Suprapubic skin (tissue), 4 donors: ENCODE results near the gene GALNT7. TPM values are rescaled to one million over a fixed set of nuclear protein-coding genes. Genes with fewer than 3 reads are reported as not detected.

Experiments
- DNase-seq, 2 donors: peaks; one replicate each; pipeline ENCODE4 v3.0.0-alpha.2; 2019; ENCODE audit warnings: low spot score in 2 of 2
- H3K27ac ChIP-seq: fragments of 200-600 bp; sonication (generic); one replicate; pipeline ENCODE4 v1.5.1; 2019
- H3K27me3 ChIP-seq: fragments of 200-600 bp; sonication (generic); one replicate; pipeline ENCODE4 v1.5.1; 2019
- H3K36me3 ChIP-seq: fragments of 200-600 bp; sonication (generic); one replicate; pipeline ENCODE4 v1.5.1; 2019
- H3K4me1 ChIP-seq: fragments of 200-600 bp; sonication (generic); one replicate; pipeline ENCODE4 v1.5.1; 2019
- H3K4me3 ChIP-seq: fragments of 200-600 bp; sonication (generic); one replicate; pipeline ENCODE4 v1.5.1; 2019; ENCODE audit warnings: mild to moderate bottlenecking
- H3K9me3 ChIP-seq: fragments of 200-600 bp; sonication (generic); one replicate; pipeline ENCODE4 v1.5.1; 2019
- EP300 ChIP-seq: sonication (generic); formaldehyde crosslinking; IDR thresholded peaks from one replicate; pipeline ENCODE4 v1.6.1; 2017; ENCODE audit warnings: antibody characterized with exemption
- POLR2A ChIP-seq, 2 donors: fragments of 450-650 bp; IDR thresholded peaks; one replicate each; pipeline ENCODE4 v1.6.1; 2017; ENCODE audit warnings: antibody characterized with exemption in 2 of 2, mild to moderate bottlenecking in 2 of 2, moderate library complexity in 2 of 2
- POLR2AphosphoS5 ChIP-seq, 3 donors: sonication (generic); formaldehyde crosslinking; IDR thresholded peaks; one replicate each; pipeline ENCODE4 v1.6.1; 2017; ENCODE audit warnings: antibody characterized with exemption in 3 of 3
- WGBS: methylation state at CpG from one replicate; pipeline ENCODE4 v1.1.5; 2018; 5-methylcytosine and 5-hydroxymethylcytosine counted together
- total RNA-seq, 4 donors: library from RNA; depleted of rRNA; stranded (reverse); fragments of >200 nt; gene quantifications; one replicate each; pipeline ENCODE4 v1.1.0, GENCODE V29; 2016
- TF ChIP-seq, protein P1 (sequence below), 2 donors: fragments of 200-600 bp in 1 of 2; fragments of 450-650 bp in 1 of 2; sonication (generic) in 1 of 2; IDR thresholded peaks; one replicate each; pipeline ENCODE4 v1.5.1; 2016 to 2019; ENCODE audit warnings: antibody characterized with exemption in 2 of 2, mild to moderate bottlenecking in 1 of 2, moderate library complexity in 1 of 2

The GALNT7 gene
- total RNA-seq, 4 donors from 2014 or later: 7.9 to 13.4 (median 9.5) TPM

DNA sequence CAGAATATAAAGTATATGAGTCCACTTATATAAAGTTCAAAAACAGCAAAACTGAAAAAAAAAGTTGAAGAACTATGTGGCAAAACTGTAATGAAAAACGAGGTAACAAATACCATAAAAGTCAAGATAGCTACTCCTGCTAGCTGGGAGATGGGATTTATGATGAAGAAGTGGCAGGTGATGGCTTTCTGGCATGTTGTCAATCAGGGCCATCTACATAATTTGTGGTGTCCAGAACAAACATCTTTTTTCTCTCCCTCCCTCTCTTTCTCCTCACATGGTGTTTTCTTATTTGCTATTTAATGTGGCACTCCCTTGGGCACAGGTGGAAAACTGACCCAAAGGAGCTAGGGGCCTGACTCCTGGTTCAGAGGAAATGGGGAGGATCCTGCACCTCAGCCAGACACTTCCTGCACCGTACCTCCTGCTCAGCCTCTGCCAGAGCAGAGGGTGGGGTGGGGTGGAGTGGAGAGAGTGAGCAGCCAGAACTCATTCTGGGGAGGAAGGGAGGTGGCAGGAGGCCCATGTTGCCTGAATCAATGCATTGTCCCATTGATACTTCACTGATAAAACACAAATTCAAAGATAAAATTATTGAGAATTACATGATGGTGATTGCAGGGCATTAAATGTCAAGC, 196.9 kb downstream of the GALNT7 start:
- no peak overlapping the region for H3K4me3 ChIP-seq
- no peak for TF ChIP-seq POLR2AphosphoS5 (IDR thresholded peaks at IDR 0.05)
- H3K36me3 ChIP-seq: no peaks in the 10 kb centered on the region
- peaks cover 5% of the 10 kb centered on the region for H3K4me1 ChIP-seq
- H3K9me3 ChIP-seq: no peaks in the 10 kb centered on the region
- H3K27ac ChIP-seq: no peak overlapping the region
- H3K27me3 ChIP-seq: no peaks in the 10 kb centered on the region
- WGBS: 28% methylated on average over 2 of the region's 2 CpGs
- DNase-seq: no peak

DNA sequence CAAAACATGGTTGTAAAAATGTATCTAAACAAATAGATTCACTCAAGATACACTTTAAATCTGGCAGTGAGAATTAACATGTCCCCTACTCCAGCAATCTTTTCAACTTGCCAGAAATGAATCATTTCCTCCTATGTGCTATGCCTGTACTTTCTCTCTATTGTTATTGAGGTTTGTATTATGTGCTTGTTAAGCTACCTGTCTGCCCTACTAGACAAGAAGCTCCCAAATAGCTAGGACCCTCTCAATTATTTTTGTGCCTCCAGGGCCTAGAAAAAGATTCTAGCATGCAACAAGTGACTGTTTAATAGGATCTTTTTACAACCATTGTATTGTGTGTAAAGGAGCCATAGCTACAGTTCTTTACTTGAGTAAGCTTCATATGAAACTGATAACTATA, 198.7 kb downstream of the GALNT7 start:
- Histone ChIP-seq H3K36me3 (no peaks in the 10 kb centered on the region), H3K4me1 (peaks cover 7% of the 10 kb centered on the region), H3K27me3 (no peaks in the 10 kb centered on the region), H3K4me3 (no peak overlapping the region), H3K9me3 (no peaks in the 10 kb centered on the region), H3K27ac (no peak overlapping the region)
- DNase-seq: no peak
- TF ChIP-seq POLR2AphosphoS5 (IDR thresholded peaks at IDR 0.05) (no peak), EP300 (no peak), POLR2A (IDR thresholded peaks at IDR 0.05) (no peak)
- TF ChIP-seq, protein P1, sequence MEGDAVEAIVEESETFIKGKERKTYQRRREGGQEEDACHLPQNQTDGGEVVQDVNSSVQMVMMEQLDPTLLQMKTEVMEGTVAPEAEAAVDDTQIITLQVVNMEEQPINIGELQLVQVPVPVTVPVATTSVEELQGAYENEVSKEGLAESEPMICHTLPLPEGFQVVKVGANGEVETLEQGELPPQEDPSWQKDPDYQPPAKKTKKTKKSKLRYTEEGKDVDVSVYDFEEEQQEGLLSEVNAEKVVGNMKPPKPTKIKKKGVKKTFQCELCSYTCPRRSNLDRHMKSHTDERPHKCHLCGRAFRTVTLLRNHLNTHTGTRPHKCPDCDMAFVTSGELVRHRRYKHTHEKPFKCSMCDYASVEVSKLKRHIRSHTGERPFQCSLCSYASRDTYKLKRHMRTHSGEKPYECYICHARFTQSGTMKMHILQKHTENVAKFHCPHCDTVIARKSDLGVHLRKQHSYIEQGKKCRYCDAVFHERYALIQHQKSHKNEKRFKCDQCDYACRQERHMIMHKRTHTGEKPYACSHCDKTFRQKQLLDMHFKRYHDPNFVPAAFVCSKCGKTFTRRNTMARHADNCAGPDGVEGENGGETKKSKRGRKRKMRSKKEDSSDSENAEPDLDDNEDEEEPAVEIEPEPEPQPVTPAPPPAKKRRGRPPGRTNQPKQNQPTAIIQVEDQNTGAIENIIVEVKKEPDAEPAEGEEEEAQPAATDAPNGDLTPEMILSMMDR (IDR thresholded peaks at IDR 0.05): no peak

DNA sequence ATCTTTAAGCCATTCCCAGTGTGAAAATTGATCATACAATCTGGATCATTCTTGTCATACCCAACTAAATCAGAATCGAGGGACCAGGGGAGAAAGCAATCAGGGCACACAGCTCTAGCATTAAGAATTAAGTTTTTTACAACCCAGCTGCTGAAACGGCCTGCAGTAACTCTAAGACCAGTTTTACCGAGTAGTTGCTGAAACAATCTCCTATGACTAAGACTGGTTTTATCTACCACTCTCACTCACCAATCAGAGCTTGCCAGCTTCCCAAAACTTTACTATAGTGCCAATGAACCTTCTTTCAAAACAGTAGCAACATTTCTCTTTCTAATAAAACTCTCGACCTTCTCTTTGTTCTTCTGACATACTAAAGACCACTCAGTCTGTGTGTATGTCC, 199.3 kb downstream of the GALNT7 start:
- TF ChIP-seq POLR2A (IDR thresholded peaks at IDR 0.05) (no peak), POLR2AphosphoS5 (IDR thresholded peaks at IDR 0.05) (no peak), EP300 (no peak)
- TF ChIP-seq, protein P1 (IDR thresholded peaks at IDR 0.05): no peak
- Histone ChIP-seq H3K9me3 (no peaks in the 10 kb centered on the region), H3K36me3 (no peaks in the 10 kb centered on the region), H3K27ac (no peak overlapping the region), H3K4me3 (no peak overlapping the region), H3K4me1 (peaks cover 13% of the 10 kb centered on the region), H3K27me3 (no peaks in the 10 kb centered on the region)
- 39% methylated on average over 4 of the region's 4 CpGs for WGBS
- DNase-seq: no peak

DNA sequence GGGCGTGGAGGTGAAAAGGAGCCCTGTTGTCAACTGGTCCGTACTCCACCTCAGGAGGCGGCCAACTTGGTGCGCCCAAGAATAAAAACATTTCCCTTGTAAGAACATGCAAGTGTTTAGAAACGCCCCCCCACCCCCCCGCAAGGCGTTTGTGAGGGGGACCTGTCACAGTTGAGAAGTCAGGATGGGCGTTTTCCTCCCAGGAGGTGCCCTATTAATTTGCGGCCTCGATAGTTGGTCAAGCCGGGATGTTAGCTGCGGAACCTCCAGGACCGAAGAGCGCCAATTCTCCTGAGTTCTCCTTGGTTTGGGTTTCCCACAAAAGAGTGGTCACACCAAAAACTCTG, 201.5 kb downstream of the GALNT7 start:
- peak; percentile 84 to 88 for DNase-seq
- peak overlapping the region; percentile 93 for H3K27ac ChIP-seq
- TF ChIP-seq EP300: no peak
- TF ChIP-seq POLR2A (IDR thresholded peaks at IDR 0.05): no peak
- TF ChIP-seq, protein P1 (IDR thresholded peaks at IDR 0.05): no peak
- TF ChIP-seq POLR2AphosphoS5 (IDR thresholded peaks at IDR 0.05): no peak
- H3K36me3 ChIP-seq: no peaks in the 10 kb centered on the region
- H3K4me1 ChIP-seq: peaks cover 21% of the 10 kb centered on the region
- H3K27me3 ChIP-seq: no peaks in the 10 kb centered on the region
- H3K4me3 ChIP-seq: peak overlapping the region; percentile 84
- WGBS: 0% methylated on average over 14 of the region's 14 CpGs
- no peaks in the 10 kb centered on the region for H3K9me3 ChIP-seq

DNA sequence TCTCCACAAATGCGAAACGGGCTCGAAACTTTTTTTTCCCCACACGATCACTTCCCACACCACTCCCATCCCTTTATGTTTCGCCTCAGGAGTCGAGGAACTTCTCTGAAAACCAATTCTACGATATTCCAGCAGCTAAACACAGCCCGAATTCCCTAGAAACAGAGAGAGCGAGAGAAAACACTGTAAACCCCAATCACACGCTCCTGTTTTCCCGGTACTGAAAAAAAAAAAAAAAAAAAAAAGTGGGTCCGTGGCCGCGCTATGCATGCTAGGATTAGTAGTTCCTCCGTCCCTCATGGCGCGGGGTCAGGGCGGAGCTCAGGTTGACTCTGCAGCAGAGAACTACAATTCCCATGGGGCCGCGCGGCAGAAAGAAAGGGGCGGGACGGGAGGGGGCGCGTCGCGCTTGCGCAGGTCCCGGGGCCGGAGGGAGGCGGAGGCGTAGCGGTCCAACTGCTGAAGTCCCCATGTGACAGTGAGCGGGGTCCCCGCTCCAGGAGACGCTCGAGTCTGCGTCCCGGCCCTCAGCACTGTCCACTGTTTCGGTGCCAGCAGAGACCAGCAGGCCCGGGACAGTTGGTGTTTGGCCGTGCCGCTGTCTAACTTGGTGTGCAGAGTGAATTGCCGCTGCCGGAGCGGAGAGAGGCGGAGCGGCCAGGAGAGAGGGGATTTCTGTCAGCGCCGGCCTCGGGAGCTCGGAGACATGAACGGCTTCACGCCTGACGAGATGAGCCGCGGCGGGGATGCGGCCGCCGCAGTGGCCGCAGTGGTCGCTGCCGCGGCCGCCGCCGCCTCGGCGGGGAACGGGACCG, 202.1 kb downstream of the GALNT7 start, which contains the start of gene SAP30:
Gene SAP30, plus strand, starts transcription at position 478 of the 815 bp plus-strand sequence. Its CDS starts 229 bp downstream, at position 707.
- TF ChIP-seq POLR2AphosphoS5 (IDR thresholded peaks at IDR 0.05) (peak; percentile 40 to 88 (median 46)), POLR2A (IDR thresholded peaks at IDR 0.05) (peak in 1 of 2 donors; percentile 89)
- TF ChIP-seq, protein P1 (IDR thresholded peaks at IDR 0.05): no peak
- no peaks in the 10 kb centered on the region for H3K36me3 ChIP-seq
- no peaks in the 10 kb centered on the region for H3K9me3 ChIP-seq
- H3K27me3 ChIP-seq: no peaks in the 10 kb centered on the region
- DNase-seq: peak; percentile 99
- H3K27ac ChIP-seq: peak within 1 kb of the TSS; percentile 93
- WGBS: under 1% methylated on average over 39 of the region's 72 CpGs
- H3K4me3 ChIP-seq: peak within 1 kb of the TSS; percentile 84
- H3K4me1 ChIP-seq: peaks cover 21% of the 10 kb centered on the region
